HEK293 (cell line): ENCODE data around the gene ISG20L2.
A peak's percentile ranks its signal among the peaks of the same experiment; 100 is the strongest.

Experiments
- GLI4 ChIP-seq: fragments of 450-650 bp; formaldehyde crosslinking; IDR thresholded peaks from 2 replicates; pipeline ENCODE4 v1.5.1; 2016; ENCODE audit warnings: missing biosample characterization, missing genetic modification characterization
- OVOL3 ChIP-seq: fragments of 450-650 bp; formaldehyde crosslinking; IDR thresholded peaks from 2 replicates; pipeline ENCODE4 v1.5.1; 2016; ENCODE audit warnings: missing biosample characterization, missing genetic modification characterization
- REST ChIP-seq: fragments of 450-650 bp; formaldehyde crosslinking; IDR thresholded peaks from 2 replicates; pipeline ENCODE4 v1.5.1; 2016; ENCODE audit warnings: missing biosample characterization, missing genetic modification characterization
- SCRT2 ChIP-seq: fragments of 450-650 bp; formaldehyde crosslinking; IDR thresholded peaks from 2 replicates; pipeline ENCODE4 v1.5.1; 2016; ENCODE audit warnings: missing biosample characterization, missing genetic modification characterization
- SP3 ChIP-seq: fragments of 450-650 bp; formaldehyde crosslinking; IDR thresholded peaks from 2 replicates; pipeline ENCODE4 v1.5.1; 2016; ENCODE audit warnings: missing biosample characterization, missing genetic modification characterization
- SP7 ChIP-seq: fragments of 450-650 bp; formaldehyde crosslinking; IDR thresholded peaks from 2 replicates; pipeline ENCODE4 v1.5.1; 2016; ENCODE audit warnings: missing biosample characterization, missing genetic modification characterization
- TRIM28 ChIP-seq: IDR thresholded peaks from 2 replicates; pipeline ENCODE4 v1.6.1; 2011; ENCODE audit warnings: low read length, control low read depth, borderline replicate concordance
- ZBTB26 ChIP-seq: fragments of 450-650 bp; formaldehyde crosslinking; optimal IDR thresholded peaks from 2 replicates; pipeline ENCODE3; 2016; ENCODE audit warnings: missing biosample characterization, mild to moderate bottlenecking, missing genetic modification characterization
- ZBTB6 ChIP-seq: fragments of 450-650 bp; formaldehyde crosslinking; IDR thresholded peaks from 2 replicates; pipeline ENCODE4 v1.5.1; 2017; ENCODE audit warnings: missing biosample characterization, missing genetic modification characterization
- ZFP69B ChIP-seq: fragments of 450-650 bp; formaldehyde crosslinking; IDR thresholded peaks from 2 replicates; pipeline ENCODE4 v1.5.1; 2016; ENCODE audit warnings: missing biosample characterization, missing genetic modification characterization
- ZIC2 ChIP-seq: fragments of 450-650 bp; formaldehyde crosslinking; IDR thresholded peaks from 2 replicates; pipeline ENCODE4 v1.5.1; 2016; ENCODE audit warnings: missing biosample characterization, missing genetic modification characterization
- ZNF174 ChIP-seq: fragments of 450-650 bp; formaldehyde crosslinking; IDR thresholded peaks from 2 replicates; pipeline ENCODE4 v1.5.0; 2017; ENCODE audit warnings: missing biosample characterization, mild to moderate bottlenecking, missing genetic modification characterization
- ZNF202 ChIP-seq: fragments of 450-650 bp; formaldehyde crosslinking; IDR thresholded peaks from 2 replicates; pipeline ENCODE4 v1.5.1; 2016; ENCODE audit warnings: missing biosample characterization, missing genetic modification characterization, borderline replicate concordance
- ZNF221 ChIP-seq: fragments of 450-650 bp; formaldehyde crosslinking; IDR thresholded peaks from 2 replicates; pipeline ENCODE4 v1.5.1; 2017; ENCODE audit warnings: missing biosample characterization, missing genetic modification characterization, borderline replicate concordance
- ZNF266 ChIP-seq: fragments of 450-650 bp; formaldehyde crosslinking; IDR thresholded peaks from 2 replicates; pipeline ENCODE4 v1.5.1; 2016; ENCODE audit warnings: missing biosample characterization, missing genetic modification characterization, low read depth
- ZNF302 ChIP-seq: fragments of 450-650 bp; formaldehyde crosslinking; IDR thresholded peaks from 2 replicates; pipeline ENCODE4 v1.5.1; 2016; ENCODE audit warnings: missing biosample characterization, missing genetic modification characterization, low read depth
- ZNF335 ChIP-seq: fragments of 450-650 bp; formaldehyde crosslinking; conservative IDR thresholded peaks from 2 replicates; pipeline ENCODE4 v1.5.1; 2016; ENCODE audit warnings: missing biosample characterization, missing genetic modification characterization
- ZNF341 ChIP-seq: fragments of 450-650 bp; formaldehyde crosslinking; IDR thresholded peaks from 2 replicates; pipeline ENCODE4; 2016; ENCODE audit warnings: low read depth, missing biosample characterization, missing genetic modification characterization
- ZNF530 ChIP-seq: fragments of 450-650 bp; formaldehyde crosslinking; IDR thresholded peaks from 2 replicates; pipeline ENCODE4 v1.5.1; 2016; ENCODE audit warnings: low read depth, missing biosample characterization, missing genetic modification characterization
- ZNF558 ChIP-seq: fragments of 450-650 bp; formaldehyde crosslinking; IDR thresholded peaks from 2 replicates; pipeline ENCODE4 v1.5.1; 2016; ENCODE audit warnings: missing biosample characterization, missing genetic modification characterization
- ZNF571 ChIP-seq: fragments of 450-650 bp; formaldehyde crosslinking; IDR thresholded peaks from 2 replicates; pipeline ENCODE4 v1.5.0; 2017; ENCODE audit warnings: missing biosample characterization, missing genetic modification characterization
- ZNF600 ChIP-seq: fragments of 450-650 bp; formaldehyde crosslinking; IDR thresholded peaks from 2 replicates; pipeline ENCODE4 v1.5.1; 2016; ENCODE audit warnings: missing biosample characterization, missing genetic modification characterization
- ZNF621 ChIP-seq: fragments of 450-650 bp; formaldehyde crosslinking; IDR thresholded peaks from 2 replicates; pipeline ENCODE4 v1.5.1; 2017; ENCODE audit warnings: missing biosample characterization, missing genetic modification characterization
- ZNF626 ChIP-seq: fragments of 450-650 bp; sonication (Bioruptor Pico); formaldehyde crosslinking; IDR thresholded peaks from 2 replicates; pipeline ENCODE4 v1.5.1; 2018; ENCODE audit warnings: missing biosample characterization, missing genetic modification characterization, inconsistent platforms
- ZNF792 ChIP-seq: fragments of 450-650 bp; formaldehyde crosslinking; IDR thresholded peaks from 2 replicates; pipeline ENCODE4 v1.5.1; 2016; ENCODE audit warnings: missing biosample characterization, missing genetic modification characterization
- ZNF830 ChIP-seq: fragments of 450-650 bp; IDR thresholded peaks from 2 replicates; pipeline ENCODE4 v1.5.0; 2018; ENCODE audit warnings: missing biosample characterization, missing genetic modification characterization, low read depth, mild to moderate bottlenecking, moderate library complexity
- TF ChIP-seq, protein P1 (sequence below): fragments of 450-650 bp; formaldehyde crosslinking; conservative IDR thresholded peaks from 2 replicates; pipeline ENCODE4 v1.5.1; 2016; ENCODE audit warnings: low read depth, missing biosample characterization, missing genetic modification characterization
- TF ChIP-seq, protein P2 (sequence below): fragments of 450-650 bp; formaldehyde crosslinking; IDR thresholded peaks from 2 replicates; pipeline ENCODE4 v1.5.1; 2017; ENCODE audit warnings: missing biosample characterization, mild to moderate bottlenecking, missing genetic modification characterization, moderate library complexity
- TF ChIP-seq, protein P3 (sequence below): fragments of 450-650 bp; formaldehyde crosslinking; IDR thresholded peaks from 2 replicates; pipeline ENCODE4 v1.5.1; 2016; ENCODE audit warnings: missing biosample characterization, missing genetic modification characterization

ISG20L2 gene

DNA sequence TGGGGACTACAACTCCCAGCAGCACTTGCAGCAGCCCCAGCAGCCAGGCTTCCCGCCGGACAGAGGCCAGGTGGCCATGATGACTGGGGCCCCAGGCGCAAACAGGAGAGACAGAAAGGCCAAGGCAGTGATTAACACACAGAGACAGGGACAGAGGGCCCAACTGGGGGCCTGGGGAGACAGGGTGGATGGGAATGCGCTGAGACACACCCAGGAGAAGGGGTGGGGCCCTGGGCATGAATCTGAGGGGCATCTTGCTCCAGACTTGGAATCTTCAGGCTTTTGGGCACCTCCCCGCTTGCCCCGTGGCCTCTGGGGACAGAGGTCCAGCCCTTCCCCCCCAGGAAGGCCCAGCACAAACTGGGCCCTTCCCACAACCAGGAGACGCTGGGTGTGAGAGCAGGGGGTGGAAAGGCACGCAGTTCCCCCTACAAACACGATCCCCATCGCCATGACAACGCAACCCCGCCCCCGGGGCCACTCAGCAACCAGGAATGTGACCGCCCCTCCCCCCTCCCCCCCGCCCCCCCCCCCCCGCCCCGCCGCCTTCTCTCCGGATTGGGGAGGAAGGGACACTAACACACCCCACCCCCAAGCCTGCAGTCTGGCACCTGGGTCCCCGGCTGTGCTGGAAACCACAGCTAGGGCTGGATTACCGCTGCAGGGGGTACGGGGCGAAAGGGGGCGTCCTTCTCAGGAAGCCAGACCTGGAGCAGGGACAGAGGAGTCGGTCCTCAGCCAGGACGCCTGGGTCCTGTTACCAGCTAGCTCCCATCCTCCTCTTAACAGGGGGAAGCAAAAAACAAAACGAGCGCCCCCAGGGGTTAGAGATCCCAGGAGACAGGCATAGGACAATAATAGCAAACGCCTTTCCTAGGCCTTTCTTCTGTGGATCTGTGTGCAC lies 18.4 kb upstream of the ISG20L2 start (continued):
- TF ChIP-seq, protein P1, sequence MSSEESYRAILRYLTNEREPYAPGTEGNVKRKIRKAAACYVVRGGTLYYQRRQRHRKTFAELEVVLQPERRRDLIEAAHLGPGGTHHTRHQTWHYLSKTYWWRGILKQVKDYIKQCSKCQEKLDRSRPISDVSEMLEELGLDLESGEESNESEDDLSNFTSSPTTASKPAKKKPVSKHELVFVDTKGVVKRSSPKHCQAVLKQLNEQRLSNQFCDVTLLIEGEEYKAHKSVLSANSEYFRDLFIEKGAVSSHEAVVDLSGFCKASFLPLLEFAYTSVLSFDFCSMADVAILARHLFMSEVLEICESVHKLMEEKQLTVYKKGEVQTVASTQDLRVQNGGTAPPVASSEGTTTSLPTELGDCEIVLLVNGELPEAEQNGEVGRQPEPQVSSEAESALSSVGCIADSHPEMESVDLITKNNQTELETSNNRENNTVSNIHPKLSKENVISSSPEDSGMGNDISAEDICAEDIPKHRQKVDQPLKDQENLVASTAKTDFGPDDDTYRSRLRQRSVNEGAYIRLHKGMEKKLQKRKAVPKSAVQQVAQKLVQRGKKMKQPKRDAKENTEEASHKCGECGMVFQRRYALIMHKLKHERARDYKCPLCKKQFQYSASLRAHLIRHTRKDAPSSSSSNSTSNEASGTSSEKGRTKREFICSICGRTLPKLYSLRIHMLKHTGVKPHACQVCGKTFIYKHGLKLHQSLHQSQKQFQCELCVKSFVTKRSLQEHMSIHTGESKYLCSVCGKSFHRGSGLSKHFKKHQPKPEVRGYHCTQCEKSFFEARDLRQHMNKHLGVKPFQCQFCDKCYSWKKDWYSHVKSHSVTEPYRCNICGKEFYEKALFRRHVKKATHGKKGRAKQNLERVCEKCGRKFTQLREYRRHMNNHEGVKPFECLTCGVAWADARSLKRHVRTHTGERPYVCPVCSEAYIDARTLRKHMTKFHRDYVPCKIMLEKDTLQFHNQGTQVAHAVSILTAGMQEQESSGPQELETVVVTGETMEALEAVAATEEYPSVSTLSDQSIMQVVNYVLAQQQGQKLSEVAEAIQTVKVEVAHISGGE: peak; percentile 56
- no peak for TF ChIP-seq SCRT2 (tag by site-specific recombination)
- TF ChIP-seq ZNF174 (tag by site-specific recombination): no peak
- no peak for TF ChIP-seq GLI4
- TF ChIP-seq ZNF830 (tag by site-specific recombination): no peak
- TF ChIP-seq ZBTB26 (tag by site-specific recombination): peak; percentile 28
- TF ChIP-seq, protein P2, sequence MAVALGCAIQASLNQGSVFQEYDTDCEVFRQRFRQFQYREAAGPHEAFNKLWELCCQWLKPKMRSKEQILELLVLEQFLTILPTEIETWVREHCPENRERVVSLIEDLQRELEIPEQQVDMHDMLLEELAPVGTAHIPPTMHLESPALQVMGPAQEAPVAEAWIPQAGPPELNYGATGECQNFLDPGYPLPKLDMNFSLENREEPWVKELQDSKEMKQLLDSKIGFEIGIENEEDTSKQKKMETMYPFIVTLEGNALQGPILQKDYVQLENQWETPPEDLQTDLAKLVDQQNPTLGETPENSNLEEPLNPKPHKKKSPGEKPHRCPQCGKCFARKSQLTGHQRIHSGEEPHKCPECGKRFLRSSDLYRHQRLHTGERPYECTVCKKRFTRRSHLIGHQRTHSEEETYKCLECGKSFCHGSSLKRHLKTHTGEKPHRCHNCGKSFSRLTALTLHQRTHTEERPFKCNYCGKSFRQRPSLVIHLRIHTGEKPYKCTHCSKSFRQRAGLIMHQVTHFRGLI: no peak
- TF ChIP-seq ZFP69B: peak; percentile 48; the same call in 1 of the 2 replicates
- TF ChIP-seq ZNF792 (tag by site-specific recombination): no peak
- no peak for TF ChIP-seq ZNF266 (tag by site-specific recombination)
- TF ChIP-seq ZNF341 (tag by site-specific recombination): peak; percentile 96
- TF ChIP-seq, protein P3, sequence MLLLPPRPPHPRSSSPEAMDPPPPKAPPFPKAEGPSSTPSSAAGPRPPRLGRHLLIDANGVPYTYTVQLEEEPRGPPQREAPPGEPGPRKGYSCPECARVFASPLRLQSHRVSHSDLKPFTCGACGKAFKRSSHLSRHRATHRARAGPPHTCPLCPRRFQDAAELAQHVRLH (tag by site-specific recombination): no peak
- peak; percentile 63 for TF ChIP-seq ZNF600 (tag by site-specific recombination)
- TF ChIP-seq SP7 (tag by site-specific recombination): peak; percentile 76
- no peak for TF ChIP-seq ZNF221
- no peak for TF ChIP-seq ZNF621 (tag by site-specific recombination)
- no peak for TF ChIP-seq ZNF558 (tag by site-specific recombination)
- TF ChIP-seq ZNF530: no peak
- peak; percentile 49 for TF ChIP-seq ZIC2 (tag by site-specific recombination)
- no peak; the same call in 1 of the 2 replicates for TF ChIP-seq REST
- no peak for TF ChIP-seq ZNF302
- no peak for TF ChIP-seq OVOL3 (tag by site-specific recombination)
- peak; percentile 78 for TF ChIP-seq SP3 (tag by site-specific recombination)
- no peak for TF ChIP-seq ZNF202 (tag by site-specific recombination)
- TF ChIP-seq ZBTB6: no peak
- 0 out of 2 replicates have a peak, but pooled peaks have one; percentile 65 for TF ChIP-seq TRIM28
- no peak for TF ChIP-seq ZNF571 (tag by site-specific recombination)
- TF ChIP-seq ZNF626 (tag by site-specific recombination): no peak
- peak; percentile 92 for TF ChIP-seq ZNF335 (tag by site-specific recombination)
